Kidney epithelial cell (primary cell): ENCODE data around the gene LIN52. TPM values are rescaled to one million over a fixed set of nuclear protein-coding genes. Genes with fewer than 3 reads are reported as not detected.
A peak's percentile ranks its signal among the peaks of the same experiment; 100 is the strongest.

Experiments used
- DNase-seq: peaks from one replicate; pipeline ENCODE4 v3.0.0-alpha.2; 2010; ENCODE audit warnings: low read depth
- H3K27me3 ChIP-seq: 2 replicates; pipeline ENCODE4 v1.6.0; 2011; ENCODE audit warnings: low read length; ENCODE audit not compliant: control insufficient read depth, insufficient read depth
- H3K36me3 ChIP-seq: 2 replicates; pipeline ENCODE4 v1.5.1; 2011; ENCODE audit warnings: low read length; ENCODE audit not compliant: control insufficient read depth, insufficient read depth
- H3K4me3 ChIP-seq: 2 replicates; pipeline ENCODE4 v1.5.1; 2011; ENCODE audit warnings: low read depth, mild to moderate bottlenecking, control low read depth, low read length
- CTCF ChIP-seq: IDR thresholded peaks from 2 replicates; pipeline ENCODE4 v1.5.1; 2011; ENCODE audit warnings: mild to moderate bottlenecking, moderate library complexity, low read length, control low read depth, inconsistent platforms; ENCODE audit not compliant: insufficient read depth, poor library complexity, severe bottlenecking
- total RNA-seq: library from RNA; depleted of rRNA; stranded (reverse); fragments of >200 nt; gene quantifications from 2 replicates; pipeline ENCODE4 v1.2.3, GENCODE V29; 2015

The LIN52 gene, protein sequence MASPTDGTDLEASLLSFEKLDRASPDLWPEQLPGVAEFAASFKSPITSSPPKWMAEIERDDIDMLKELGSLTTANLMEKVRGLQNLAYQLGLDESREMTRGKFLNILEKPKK
- 7.8 and 8.3 TPM in 2 replicates for total RNA-seq

DNA sequence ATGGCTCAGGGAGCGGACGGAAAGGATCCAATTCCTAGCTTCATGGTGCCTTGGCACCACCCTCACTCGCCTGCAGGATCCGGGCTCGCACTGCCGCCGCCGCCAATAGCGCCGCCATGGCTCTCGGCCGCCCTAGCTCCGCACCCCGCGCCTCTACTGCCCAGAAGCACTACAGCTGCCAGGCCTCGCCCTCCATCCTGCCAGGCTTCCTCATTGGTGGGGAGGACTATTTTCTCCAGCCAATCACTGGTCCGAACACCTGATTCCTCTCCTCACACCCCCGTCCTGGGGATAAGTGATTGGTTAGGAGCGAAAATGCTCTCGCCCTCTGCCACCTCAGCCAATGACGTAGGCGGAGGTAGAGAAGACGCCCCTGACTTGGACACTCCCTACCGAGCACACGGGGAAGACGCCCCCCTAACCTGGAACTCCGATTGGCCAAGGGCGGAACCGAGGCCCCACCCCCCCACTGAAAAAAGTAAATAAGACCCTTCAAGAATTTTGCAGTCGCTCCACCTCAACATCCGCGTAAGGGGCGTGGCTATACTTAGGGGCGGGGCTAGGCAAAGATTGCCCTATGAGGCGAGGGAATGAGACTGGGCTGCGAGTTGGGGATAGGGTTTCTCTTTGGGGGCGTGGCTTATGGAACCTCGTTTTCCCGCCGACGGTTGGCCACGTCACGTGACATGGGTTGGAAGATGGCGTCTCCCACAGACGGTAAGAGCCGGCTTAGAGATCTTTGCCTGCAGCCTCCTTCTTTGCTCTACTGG lies at the start of gene LIN52, which contains the start of gene ALDH6A1:
LIN52 (plus strand) TSS at position 680 of the 770 bp plus-strand sequence; CDS start at position 699, 19 bp downstream.
ALDH6A1 (minus strand) TSS at position 177 of the 770 bp plus-strand sequence; CDS start at position 118, 59 bp downstream.
- Histone ChIP-seq H3K27me3 (no peaks in the 10 kb centered on the region), H3K36me3 (no peaks in the 10 kb centered on the region), H3K4me3 (peak within 1 kb of the TSS; percentile 69)
- peak; percentile 10 for TF ChIP-seq CTCF
- peak; percentile 100 for DNase-seq

DNA sequence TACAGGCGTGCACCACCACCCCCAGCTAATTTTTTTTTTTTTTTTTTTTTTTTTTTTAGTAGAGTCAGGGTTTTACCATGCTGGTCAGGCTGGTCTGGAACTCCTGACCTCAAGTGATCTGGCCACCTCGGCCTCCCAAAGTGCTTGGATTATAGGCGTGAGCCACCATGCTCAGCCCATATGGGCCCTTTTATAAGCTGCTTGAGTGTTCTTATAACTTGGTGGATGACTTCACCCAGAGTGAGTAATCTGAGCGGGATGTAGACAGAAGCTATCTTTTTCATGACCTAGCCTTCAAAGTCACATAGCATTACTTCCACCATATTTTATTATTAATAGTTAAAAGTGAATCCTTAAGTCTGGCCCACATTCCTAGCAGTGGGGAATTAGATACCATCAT lies 49.2 kb upstream of the LIN52 start:
- Histone ChIP-seq H3K27me3 (no peaks in the 10 kb centered on the region), H3K36me3 (no peaks in the 10 kb centered on the region), H3K4me3 (no peak overlapping the region)
- no peak for DNase-seq
- no peak for TF ChIP-seq CTCF

DNA sequence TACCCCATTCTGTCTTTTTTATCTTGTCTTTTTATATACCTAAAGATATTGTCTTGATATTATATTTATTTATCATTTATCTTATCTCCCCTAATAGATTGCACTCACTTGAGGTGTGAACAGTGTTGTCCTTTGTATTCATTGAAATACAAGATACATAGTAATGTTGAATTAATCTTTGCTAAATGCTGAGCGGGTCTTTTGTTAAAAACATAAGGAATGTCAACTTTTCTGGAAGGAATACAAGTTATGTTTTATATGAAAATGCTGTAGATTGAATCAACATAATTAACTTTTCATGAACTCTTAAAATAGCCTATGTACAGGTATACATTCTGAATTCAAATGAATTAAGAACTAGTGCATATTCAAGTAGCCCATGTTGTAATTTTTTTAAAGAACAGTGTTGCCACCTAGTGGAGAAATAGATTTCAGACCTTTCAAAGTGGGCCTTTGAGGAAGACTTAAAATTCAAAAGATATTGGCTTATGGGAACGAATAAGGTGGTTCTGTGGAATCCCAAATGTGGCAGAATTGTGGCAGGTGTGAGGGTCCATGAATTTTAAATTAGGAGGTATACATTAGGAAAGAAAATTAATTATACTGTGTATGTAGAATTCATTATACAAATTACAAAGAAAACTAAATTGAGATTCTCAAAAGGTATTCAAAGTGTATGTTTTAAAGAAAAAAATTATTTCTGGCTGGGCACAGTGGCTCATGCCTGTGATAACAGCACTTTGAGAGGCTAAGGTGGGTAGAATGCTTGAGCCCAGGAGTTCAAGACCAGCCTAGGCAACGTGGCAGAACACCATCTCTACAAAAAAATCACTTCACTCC lies 46.5 kb upstream of the LIN52 start:
- no peaks in the 10 kb centered on the region for H3K36me3 ChIP-seq
- H3K4me3 ChIP-seq = no peak overlapping the region
- TF ChIP-seq CTCF = peak; percentile 43
- DNase-seq = no peak
- H3K27me3 ChIP-seq = no peaks in the 10 kb centered on the region

GRCh38 chr14:74042296-74042695 lies 42.5 kb upstream of the LIN52 start:
- H3K27me3 ChIP-seq = no peaks in the 10 kb centered on the region
- H3K4me3 ChIP-seq = no peak overlapping the region
- H3K36me3 ChIP-seq = no peaks in the 10 kb centered on the region
- DNase-seq = no peak
- no peak for TF ChIP-seq CTCF

- H3K36me3 ChIP-seq = no peaks in the 10 kb centered on the region
- no peak for DNase-seq
Measured at GRCh38 chr14:74045522-74045921, 39.2 kb upstream of the LIN52 start.

More at GRCh38 chr14:74045522-74045921, 39.2 kb upstream of the LIN52 start:
- Histone ChIP-seq H3K4me3 (no peak overlapping the region), H3K27me3 (no peaks in the 10 kb centered on the region)
- TF ChIP-seq CTCF = no peak
